ENCODE results near the gene CHRND. TPM values are rescaled to one million over a fixed set of nuclear protein-coding genes. Genes with fewer than 3 reads are reported as not detected.
A peak's percentile ranks its signal among the peaks of the same experiment; 100 is the strongest.

The CHRND gene
- total and polyA plus RNA-seq, 2 of the 13 experiments (the other 11 are each of a cell fraction or from before 2014, with no cell fraction given) = 0.18 TPM; not detected in 1

- CTCF ChIA-PET (ENCODE audit: low intra/inter-chr PET ratio, low total read pairs) = no interaction called here
Measured at GRCh38 chr2:232541195-232541960, 15.4 kb downstream of the CHRND start.

GRCh38 chr2:232541961-232542714, 16.2 kb downstream of the CHRND start:
- Histone ChIP-seq H3K36me3 (replicated peaks in 1 of 2; ENCODE audit: control insufficient read depth in 1 of 2, insufficient read depth in 2 of 2, low read length in 2 of 2) (peaks cover 3% of the 10 kb centered on the region in 2 experiments; a peak in 2 of 5 replicates), H3K9me3 (ENCODE audit: low read length) (no peaks in the 10 kb centered on the region), H3K79me2 (ENCODE audit: insufficient read depth, low read length) (no peaks in the 10 kb centered on the region), H3K27ac (ENCODE audit: extremely low read length, insufficient read depth, low read length) (no peak overlapping the region), H2AFZ (ENCODE audit: low read length) (no peak overlapping the region), H3K9ac (ENCODE audit: insufficient read depth, low read depth, low read length) (no peak overlapping the region), H3K4me1 (ENCODE audit: insufficient read depth, low read length) (peaks cover 10% of the 10 kb centered on the region; the same call in 1 of the 2 replicates), H3K4me2 (ENCODE audit: low read depth, low read length) (no peak overlapping the region), H3K4me3 (replicated peaks in 1 of 3; ENCODE audit: insufficient read depth in 1 of 3, low read depth in 2 of 3, low read length in 3 of 3) (no peak overlapping the region), H4K20me1 (ENCODE audit: insufficient read depth, low read length) (no peaks in the 10 kb centered on the region; the same call in 1 of the 2 replicates), H3K27me3 (ENCODE audit: control insufficient read depth in 1 of 2, insufficient read depth in 2 of 2, low read length in 2 of 2) (no peaks in the 10 kb centered on the region; a peak in 1 of 5 replicates)
- CTCF ChIA-PET (ENCODE audit: low intra/inter-chr PET ratio, low total read pairs) = no interaction called here
- DNase-seq (ENCODE audit: low spot score) (no peak), ATAC-seq (no peak), FAIRE-seq (no peak)
- BruUV-seq (replicated peaks) = no TSS peak
- POLR2A ChIA-PET = no interaction called here
- 46% methylated on average over 9 of the region's 9 CpGs for WGBS (ENCODE audit: low lambda C conversion rate)
- in situ Hi-C loops (cut with HindIII; ENCODE audit: extremely low pct_ligation_motif_present, low pct_unique_long_range_greater_than_20kb) = no loop called here
- intact Hi-C loops (cut with micrococcal nuclease; ENCODE audit: unreplicated experiment) = no loop called here
- TF ChIP-seq ZNF33A (CRISPR knock-in tag; IDR thresholded peaks at IDR 0.05; ENCODE audit: borderline replicate concordance) = no peak
- no peak for TF ChIP-seq ZNF75D (CRISPR knock-in tag; IDR thresholded peaks at IDR 0.05; ENCODE audit: borderline replicate concordance)
- no peak for TF ChIP-seq ZNF281 (CRISPR knock-in tag; IDR thresholded peaks at IDR 0.05; ENCODE audit: borderline replicate concordance)
- TF ChIP-seq AKAP8 (CRISPR knock-in tag; IDR thresholded peaks at IDR 0.05) = peak; percentile 9; the same call in 1 of the 2 replicates
- TF ChIP-seq ZNF879 (CRISPR knock-in tag; IDR thresholded peaks at IDR 0.05) = no peak
- no peak for TF ChIP-seq SYNCRIP (IDR thresholded peaks at IDR 0.05; ENCODE audit: insufficient read depth, low read depth, low read length)
- no peak for TF ChIP-seq SRF (IDR thresholded peaks at IDR 0.05; ENCODE audit: low read depth, low read length)
- TF ChIP-seq ZNF382 (CRISPR knock-in tag; IDR thresholded peaks at IDR 0.05; ENCODE audit: borderline replicate concordance) = no peak
- no peak for TF ChIP-seq GPN1 (CRISPR knock-in tag; IDR thresholded peaks at IDR 0.05; ENCODE audit: borderline replicate concordance)
- TF ChIP-seq ZNF253 (CRISPR knock-in tag; IDR thresholded peaks at IDR 0.05; ENCODE audit: borderline replicate concordance) = no peak

More at GRCh38 chr2:232541195-232541960, 15.4 kb downstream of the CHRND start:
- WGBS (ENCODE audit: low lambda C conversion rate) = 75% methylated on average over 17 of the region's 19 CpGs
- no TSS peak for BruUV-seq (replicated peaks)
- Histone ChIP-seq H3K79me2 (ENCODE audit: insufficient read depth, low read length) (no peaks in the 10 kb centered on the region), H3K4me2 (ENCODE audit: low read depth, low read length) (no peak overlapping the region), H3K9ac (ENCODE audit: insufficient read depth, low read depth, low read length) (no peak overlapping the region), H3K4me1 (ENCODE audit: insufficient read depth, low read length) (peaks cover 2% of the 10 kb centered on the region; the same call in 1 of the 2 replicates), H4K20me1 (ENCODE audit: insufficient read depth, low read length) (no peaks in the 10 kb centered on the region; the same call in 1 of the 2 replicates), H3K36me3 (replicated peaks in 1 of 2; ENCODE audit: control insufficient read depth in 1 of 2, insufficient read depth in 2 of 2, low read length in 2 of 2) (peaks cover 0 to 1% of the 10 kb centered on the region in 2 experiments; a peak in 1 of 5 replicates), H2AFZ (ENCODE audit: low read length) (no peak overlapping the region), H3K9me3 (ENCODE audit: low read length) (peaks cover 2% of the 10 kb centered on the region), H3K27ac (ENCODE audit: extremely low read length, insufficient read depth, low read length) (no peak overlapping the region), H3K4me3 (replicated peaks in 1 of 3; ENCODE audit: insufficient read depth in 1 of 3, low read depth in 2 of 3, low read length in 3 of 3) (no peak overlapping the region), H3K27me3 (ENCODE audit: control insufficient read depth in 1 of 2, insufficient read depth in 2 of 2, low read length in 2 of 2) (no peaks in the 10 kb centered on the region; a peak in 1 of 5 replicates)
- in situ Hi-C loops (cut with HindIII; ENCODE audit: extremely low pct_ligation_motif_present, low pct_unique_long_range_greater_than_20kb) (no loop called here), intact Hi-C loops (cut with micrococcal nuclease; ENCODE audit: unreplicated experiment) (no loop called here)
- TF ChIP-seq AGO2 (optimal IDR thresholded peaks at IDR 0.05; ENCODE audit: low read depth, low read length) = peak; percentile 66
- TF ChIP-seq KDM2A (CRISPR knock-in tag; IDR thresholded peaks at IDR 0.05; ENCODE audit: borderline replicate concordance, low read depth) = 0 out of 2 replicates have a peak, but pooled peaks have one; percentile 39
- TF ChIP-seq AKAP8 (CRISPR knock-in tag; IDR thresholded peaks at IDR 0.05) = peak; percentile 61; the same call in 1 of the 2 replicates
- TF ChIP-seq POLR2A (IDR thresholded peaks at IDR 0.05; ENCODE audit: insufficient read depth in 1 of 2, low read depth in 2 of 2, low read length in 2 of 2) = peak; percentile 16 to 17; a peak in 2 of 4 replicates
- no peak for TF ChIP-seq ZNF703 (CRISPR knock-in tag; IDR thresholded peaks at IDR 0.05; ENCODE audit: borderline replicate concordance)
- TF ChIP-seq PAF1 (CRISPR knock-in tag; IDR thresholded peaks at IDR 0.05) = peak; percentile 64
- no peak for TF ChIP-seq HNF4G (IDR thresholded peaks at IDR 0.05; ENCODE audit: borderline replicate concordance, low read depth, low read length)
- no peak for TF ChIP-seq HNF4G (CRISPR knock-in tag; IDR thresholded peaks at IDR 0.05; ENCODE audit: borderline replicate concordance, low read depth)
- TF ChIP-seq RXRA (CRISPR knock-in tag; IDR thresholded peaks at IDR 0.05) = no peak
- ATAC-seq = peak; percentile 7; the same call in 2 of the 3 replicates
- POLR2A ChIA-PET = no interaction called here
- no peak for FAIRE-seq
- DNase-seq (ENCODE audit: low spot score) = no peak
